H9 (cell line): ENCODE measurements around the gene BMPER. TPM values are rescaled to one million over a fixed set of nuclear protein-coding genes. Genes with fewer than 3 reads are reported as not detected.

Experiments used
- DNase-seq: peaks from one replicate; pipeline ENCODE4 v3.0.0-alpha.2; 2017
- H2AFZ ChIP-seq: one replicate; pipeline ENCODE4 v1.6.1; 2013; ENCODE audit warnings: mild to moderate bottlenecking, low read length, control low read depth, moderate library complexity
- H2AK5ac ChIP-seq: 2 replicates; pipeline ENCODE4 v1.6.1; 2013; ENCODE audit warnings: low read length, control low read depth, mixed read lengths; ENCODE audit not compliant: insufficient read length
- H2BK120ac ChIP-seq: one replicate; pipeline ENCODE4 v1.6.1; 2013; ENCODE audit warnings: low read depth, mild to moderate bottlenecking, low read length, control low read depth, inconsistent platforms; ENCODE audit not compliant: poor library complexity, severe bottlenecking
- H2BK12ac ChIP-seq: 2 replicates; pipeline ENCODE4 v1.6.1; 2013; ENCODE audit warnings: low read length, control low read depth, mixed read lengths, low read depth; ENCODE audit not compliant: insufficient read length
- H2BK15ac ChIP-seq: 2 replicates; pipeline ENCODE4 v1.6.1; 2013; ENCODE audit warnings: low read depth, low read length, control low read depth
- H2BK20ac ChIP-seq: one replicate; pipeline ENCODE4 v1.6.1; 2013; ENCODE audit warnings: low read depth, mild to moderate bottlenecking, low read length, control low read depth, inconsistent platforms; ENCODE audit not compliant: poor library complexity, severe bottlenecking
- H2BK5ac ChIP-seq: 2 replicates; pipeline ENCODE4 v1.6.1; 2013; ENCODE audit warnings: low read length, control low read depth, mixed read lengths; ENCODE audit not compliant: insufficient read length
- H3K14ac ChIP-seq: 2 replicates; pipeline ENCODE4 v1.6.1; 2013; ENCODE audit warnings: low read length, control low read depth; ENCODE audit not compliant: insufficient read depth
- H3K18ac ChIP-seq: 2 replicates; pipeline ENCODE4 v1.6.1; 2013; ENCODE audit warnings: low read depth, mild to moderate bottlenecking, mixed read lengths, low read length, control low read depth; ENCODE audit not compliant: insufficient read length
- H3K23ac ChIP-seq: 2 replicates; pipeline ENCODE4 v1.6.1; 2013; ENCODE audit warnings: low read length, control low read depth, mixed read lengths, low read depth; ENCODE audit not compliant: insufficient read length
- H3K23me2 ChIP-seq: 2 replicates; pipeline ENCODE4 v1.6.1; 2013; ENCODE audit warnings: low read depth, mild to moderate bottlenecking, mixed read lengths, low read length, control low read depth; ENCODE audit not compliant: insufficient read length, poor library complexity, severe bottlenecking
- H3K27ac ChIP-seq: 2 replicates; pipeline ENCODE4 v1.5.1; 2013; ENCODE audit warnings: low read length, control low read depth, mixed read lengths, low read depth; ENCODE audit not compliant: insufficient read length
- H3K27me3 ChIP-seq: 2 replicates; pipeline ENCODE4 v1.6.1; 2013; ENCODE audit warnings: low read length, control low read depth, inconsistent platforms; ENCODE audit not compliant: insufficient read depth
- H3K4ac ChIP-seq: 2 replicates; pipeline ENCODE4 v1.6.1; 2013; ENCODE audit warnings: low read depth, mild to moderate bottlenecking, control low read depth, inconsistent platforms, low read length, moderate library complexity
- H3K4me1 ChIP-seq: 2 replicates; pipeline ENCODE4 v1.6.1; 2013; ENCODE audit warnings: low read length, control low read depth, inconsistent platforms; ENCODE audit not compliant: insufficient read depth
- H3K4me2 ChIP-seq: 2 replicates; pipeline ENCODE4 v1.6.1; 2013; ENCODE audit warnings: low read length, control low read depth, mixed read lengths; ENCODE audit not compliant: insufficient read length, insufficient read depth
- H3K56ac ChIP-seq: 2 replicates; pipeline ENCODE4 v1.6.1; 2013; ENCODE audit warnings: low read depth, mild to moderate bottlenecking, mixed read lengths, low read length, control low read depth; ENCODE audit not compliant: insufficient read length
- H3K79me1 ChIP-seq: 2 replicates; pipeline ENCODE4 v1.6.1; 2013; ENCODE audit warnings: low read depth, mild to moderate bottlenecking, moderate library complexity, low read length, control low read depth, inconsistent platforms; ENCODE audit not compliant: insufficient read depth, poor library complexity, severe bottlenecking
- H3K79me2 ChIP-seq: 2 replicates; pipeline ENCODE4 v1.6.1; 2013; ENCODE audit warnings: low read length, control low read depth, inconsistent platforms; ENCODE audit not compliant: insufficient read depth
- H3K9ac ChIP-seq: 2 replicates; pipeline ENCODE4 v1.6.1; 2013; ENCODE audit warnings: low read length, control low read depth, mixed read lengths; ENCODE audit not compliant: insufficient read length; ENCODE audit errors: extremely low read depth
- H3K9me3 ChIP-seq: one replicate; pipeline ENCODE4 v1.6.1; 2013; ENCODE audit warnings: low read depth, low read length, inconsistent platforms; ENCODE audit not compliant: control insufficient read depth
- H3T11ph ChIP-seq: one replicate; pipeline ENCODE4 v1.6.1; 2013; ENCODE audit warnings: mild to moderate bottlenecking, low read length, control low read depth, inconsistent platforms
- H4K20me1 ChIP-seq: one replicate; pipeline ENCODE4 v1.6.1; 2013; ENCODE audit not compliant: control insufficient read depth, insufficient read length, insufficient read depth
- H4K5ac ChIP-seq: 2 replicates; pipeline ENCODE4 v1.6.1; 2013; ENCODE audit warnings: low read depth, mild to moderate bottlenecking, mixed read lengths, low read length, control low read depth; ENCODE audit not compliant: insufficient read length
- H4K8ac ChIP-seq: replicated peaks from 2 replicates; pipeline ENCODE4 v1.6.1; 2013; ENCODE audit warnings: low read length, control low read depth, mixed read lengths, low read depth; ENCODE audit not compliant: insufficient read length
- H4K91ac ChIP-seq: 2 replicates; pipeline ENCODE4 v1.6.1; 2013; ENCODE audit warnings: low read depth, mild to moderate bottlenecking, moderate library complexity, mixed read lengths, low read length, control low read depth; ENCODE audit not compliant: insufficient read length
- H3K27ac Mint-ChIP-seq, 3 experiments: 2 replicates in 2 of 3; 3 replicates in 1 of 3; pipeline ENCODE4 v1.8.0; 2020 to 2021; ENCODE audit warnings: mixed read lengths in 3 of 3, mild to moderate bottlenecking in 1 of 3, moderate library complexity in 1 of 3
- H3K27me3 Mint-ChIP-seq: 2 replicates; pipeline ENCODE4 v1.8.0; 2021; ENCODE audit warnings: low read depth, mild to moderate bottlenecking, moderate library complexity, mixed read lengths
- H3K36me3 Mint-ChIP-seq, 3 experiments: 2 replicates in 2 of 3; 3 replicates in 1 of 3; pipeline ENCODE4 v1.8.0; 2020 to 2021; ENCODE audit warnings: low read depth in 3 of 3, mixed read lengths in 3 of 3; ENCODE audit not compliant: insufficient read depth in 1 of 3
- H3K4me1 Mint-ChIP-seq, 2 experiments: 2 replicates each; pipeline ENCODE4 v1.8.0; 2020; ENCODE audit warnings: mixed read lengths in 2 of 2
- H3K4me3 Mint-ChIP-seq, 2 experiments: 2 replicates in 1 of 2; 3 replicates in 1 of 2; pipeline ENCODE4 v1.8.0; 2020 to 2021; ENCODE audit warnings: mild to moderate bottlenecking in 2 of 2, mixed read lengths in 2 of 2, moderate library complexity in 1 of 2
- H3K9me3 Mint-ChIP-seq, 2 experiments: 2 replicates in 1 of 2; 3 replicates in 1 of 2; pipeline ENCODE4 v1.8.0; 2020; ENCODE audit warnings: mild to moderate bottlenecking in 2 of 2, mixed read lengths in 2 of 2, moderate library complexity in 1 of 2
- WGBS: extraction: QIAGEN DNeasy Blood & Tissue Kit; methylation state at CpG from one replicate; pipeline ENCODE4 v1.1.7; 2013; ENCODE audit warnings: missing lambda C conversion rate, low lambda C conversion rate, mixed read lengths; ENCODE audit not compliant: insufficient read length; ENCODE audit errors: extremely low coverage; 5-methylcytosine and 5-hydroxymethylcytosine counted together
- total RNA-seq: library from RNA; stranded (reverse); gene quantifications from 2 replicates; pipeline ENCODE4 v1.2.1, GENCODE V29; 2021
- TF ChIP-seq, protein P1 (sequence below): fragments of 200-600 bp; sonication (generic); conservative IDR thresholded peaks from 3 replicates; pipeline ENCODE4 v1.8.0; 2021; ENCODE audit warnings: antibody characterized with exemption, mild to moderate bottlenecking

BMPER gene
- total RNA-seq, 1 experiment from 2014 or later, result 0.20 TPM

DNA sequence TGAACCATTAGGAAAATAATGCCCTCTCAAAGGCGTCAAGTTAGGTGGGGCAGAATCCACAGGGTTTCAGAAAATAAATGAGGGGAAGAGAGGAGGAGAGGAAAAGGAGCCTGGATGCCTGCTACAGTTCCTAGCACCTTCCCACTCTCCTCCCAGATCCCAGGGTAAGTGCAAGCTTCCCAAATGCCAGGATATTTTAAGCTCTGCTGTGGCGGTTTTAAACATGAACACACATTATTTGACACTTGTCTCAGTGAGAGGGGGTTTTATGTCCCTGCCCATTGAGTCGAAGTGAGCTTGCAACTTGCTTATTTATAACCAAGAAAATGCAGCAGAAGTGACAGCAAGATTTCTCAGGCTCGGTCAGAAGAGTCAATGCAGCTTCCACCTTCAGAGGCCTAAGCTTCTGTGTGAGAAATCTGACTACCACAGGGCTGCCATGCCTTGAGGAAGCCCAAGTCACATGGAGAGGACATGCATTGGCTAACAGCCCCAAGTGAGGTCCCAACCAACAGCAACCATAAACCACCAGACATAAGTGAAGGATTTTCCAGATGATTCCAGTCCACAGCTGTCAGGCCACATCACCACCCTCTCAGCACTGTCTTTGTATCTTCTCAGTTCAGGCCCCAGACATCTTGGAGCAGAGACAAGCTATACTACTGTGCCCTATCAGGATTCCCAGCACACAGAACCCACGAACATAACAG is 17.9 kb upstream of the BMPER start:
- H3K9ac ChIP-seq, result no peak overlapping the region

More for the DNA sequence above, 17.9 kb upstream of the BMPER start:
- H3K79me2 ChIP-seq, result no peaks in the 10 kb centered on the region
- no peak overlapping the region for H2BK20ac ChIP-seq
- H3K56ac ChIP-seq, result no peak overlapping the region
- H3T11ph ChIP-seq, result no peak overlapping the region
- H3K4me1 ChIP-seq, result peaks cover 3% of the 10 kb centered on the region; the same call in 1 of the 2 replicates
- H2BK5ac ChIP-seq, result no peak overlapping the region
- H2AK5ac ChIP-seq, result no peak overlapping the region
- H3K36me3 Mint-ChIP-seq, result no peaks in the 10 kb centered on the region; a peak in 1 of 7 replicates
- H4K91ac ChIP-seq, result no peak overlapping the region
- no peaks in the 10 kb centered on the region for H3K79me1 ChIP-seq
- no peak overlapping the region for H3K4me2 ChIP-seq
- no peak overlapping the region for H3K23ac ChIP-seq
- TF ChIP-seq, protein P1, sequence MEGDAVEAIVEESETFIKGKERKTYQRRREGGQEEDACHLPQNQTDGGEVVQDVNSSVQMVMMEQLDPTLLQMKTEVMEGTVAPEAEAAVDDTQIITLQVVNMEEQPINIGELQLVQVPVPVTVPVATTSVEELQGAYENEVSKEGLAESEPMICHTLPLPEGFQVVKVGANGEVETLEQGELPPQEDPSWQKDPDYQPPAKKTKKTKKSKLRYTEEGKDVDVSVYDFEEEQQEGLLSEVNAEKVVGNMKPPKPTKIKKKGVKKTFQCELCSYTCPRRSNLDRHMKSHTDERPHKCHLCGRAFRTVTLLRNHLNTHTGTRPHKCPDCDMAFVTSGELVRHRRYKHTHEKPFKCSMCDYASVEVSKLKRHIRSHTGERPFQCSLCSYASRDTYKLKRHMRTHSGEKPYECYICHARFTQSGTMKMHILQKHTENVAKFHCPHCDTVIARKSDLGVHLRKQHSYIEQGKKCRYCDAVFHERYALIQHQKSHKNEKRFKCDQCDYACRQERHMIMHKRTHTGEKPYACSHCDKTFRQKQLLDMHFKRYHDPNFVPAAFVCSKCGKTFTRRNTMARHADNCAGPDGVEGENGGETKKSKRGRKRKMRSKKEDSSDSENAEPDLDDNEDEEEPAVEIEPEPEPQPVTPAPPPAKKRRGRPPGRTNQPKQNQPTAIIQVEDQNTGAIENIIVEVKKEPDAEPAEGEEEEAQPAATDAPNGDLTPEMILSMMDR, result no peak
- no peak overlapping the region for H2BK15ac ChIP-seq
- peaks cover 8% of the 10 kb centered on the region for H3K27me3 Mint-ChIP-seq
- H3K23me2 ChIP-seq, result no peaks in the 10 kb centered on the region
- no peaks in the 10 kb centered on the region for H3K27me3 ChIP-seq
- H3K14ac ChIP-seq, result no peak overlapping the region
- H4K8ac ChIP-seq, result no peak overlapping the region
- no peak overlapping the region for H4K5ac ChIP-seq
- H3K4ac ChIP-seq, result no peak overlapping the region
- no peak overlapping the region for H2BK12ac ChIP-seq
- peaks cover 23 to 25% of the 10 kb centered on the region in 2 experiments for H3K4me1 Mint-ChIP-seq
- H3K9me3 ChIP-seq, result no peaks in the 10 kb centered on the region
- no peaks in the 10 kb centered on the region for H3K9me3 Mint-ChIP-seq
- H3K4me3 Mint-ChIP-seq, result no peak overlapping the region
- DNase-seq, result no peak
- WGBS, result no CpG with 5 or more reads among the region's 5 CpGs
- H2BK120ac ChIP-seq, result no peak overlapping the region
- no peak overlapping the region for H3K18ac ChIP-seq
- H2AFZ ChIP-seq, result no peak overlapping the region
- H4K20me1 ChIP-seq, result no peaks in the 10 kb centered on the region
- H3K27ac Mint-ChIP-seq, result no peak overlapping the region; a peak in 1 of 7 replicates
- no peak overlapping the region for H3K27ac ChIP-seq
